ENCODE results near the gene CFAP99. TPM values are rescaled to one million over a fixed set of nuclear protein-coding genes. Genes with fewer than 3 reads are reported as not detected.

The CFAP99 gene
- polyA plus RNA-seq, 1 donor (not counting 4 experiments of a cell fraction or from before 2014, with no cell fraction given), result not detected

DNA sequence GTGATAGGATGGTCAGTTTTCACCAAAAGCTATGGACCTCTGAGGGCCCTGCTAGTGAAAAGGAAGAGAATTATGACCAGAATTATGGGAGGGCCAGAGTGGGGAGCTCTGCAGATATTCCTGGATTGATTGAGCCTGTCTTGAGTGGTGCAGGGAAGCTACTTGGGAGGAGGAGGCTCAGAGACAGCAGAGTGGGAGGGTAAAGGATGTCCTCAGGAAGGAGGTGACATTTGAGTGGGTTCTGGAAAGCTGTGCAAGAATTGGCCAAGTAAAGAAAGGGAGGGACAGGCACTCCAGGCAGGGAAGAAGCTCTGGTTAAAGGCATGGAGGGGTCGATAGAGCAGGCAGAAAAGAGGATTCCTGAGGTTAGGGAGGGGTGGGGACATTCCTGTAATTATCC is 74.2 kb downstream of the CFAP99 start:
- no peak for TF ChIP-seq EZH2 (IDR thresholded peaks at IDR 0.05; ENCODE audit: low read length)
- TF ChIP-seq CTCF (optimal IDR thresholded peaks at IDR 0.05 in 1 of 3, IDR thresholded peaks at IDR 0.05 in 1 of 3, conservative IDR thresholded peaks at IDR 0.05 in 1 of 3; ENCODE audit: extremely low read depth in 1 of 3, insufficient read depth in 2 of 3, low read length in 3 of 3), result no peak
- Histone ChIP-seq H3K4me1 (ENCODE audit: control insufficient read depth, extremely low read depth, insufficient read depth, low read length) (peaks cover 12% of the 10 kb centered on the region), H3K79me2 (ENCODE audit: control insufficient read depth, insufficient read depth, low read length) (peaks cover 68% of the 10 kb centered on the region), H3K9ac (ENCODE audit: control insufficient read depth, extremely low read depth, insufficient read depth, low read length) (no peak overlapping the region), H3K9me3 (ENCODE audit: control insufficient read depth, low read depth, low read length) (no peaks in the 10 kb centered on the region), H3K27me3 (ENCODE audit: control insufficient read depth, extremely low read depth, insufficient read depth, low read length) (no peaks in the 10 kb centered on the region), H3K27ac (ENCODE audit: control insufficient read depth, insufficient read depth, low read length) (no peak overlapping the region), H3K4me3 (ENCODE audit: control insufficient read depth in 2 of 3, extremely low read depth in 1 of 3, insufficient read depth in 2 of 3, low read depth in 1 of 3, low read length in 3 of 3) (no peak overlapping the region), H2AFZ (ENCODE audit: control insufficient read depth, low read length) (no peak overlapping the region), H3K4me2 (ENCODE audit: control insufficient read depth, extremely low read depth, insufficient read depth, low read depth, low read length) (no peak overlapping the region), H3K9me1 (ENCODE audit: control insufficient read depth, extremely low read depth, insufficient read depth, low read length) (no peaks in the 10 kb centered on the region), H3K36me3 (ENCODE audit: control insufficient read depth in 2 of 2, extremely low read depth in 1 of 2, insufficient read depth in 2 of 2, low read length in 2 of 2) (peaks cover 30 to 48% of the 10 kb centered on the region in 2 experiments), H4K20me1 (ENCODE audit: control insufficient read depth, extremely low read depth, insufficient read depth, low read length) (peaks cover 9% of the 10 kb centered on the region)
- dilution Hi-C loops (cut with MboI; ENCODE audit: extremely low pct_ligation_motif_present, low sequenced_read_pairs), result no loop called here
- DNase-seq (ENCODE audit: low read depth, low spot score), result no peak
- FAIRE-seq, result no peak

GRCh38 chr4:2494992-2495391 is 76.2 kb downstream of the CFAP99 start:
- Histone ChIP-seq H4K20me1 (ENCODE audit: control insufficient read depth, extremely low read depth, insufficient read depth, low read length) (no peaks in the 10 kb centered on the region), H2AFZ (ENCODE audit: control insufficient read depth, low read length) (no peak overlapping the region), H3K4me2 (ENCODE audit: control insufficient read depth, extremely low read depth, insufficient read depth, low read depth, low read length) (no peak overlapping the region), H3K9me1 (ENCODE audit: control insufficient read depth, extremely low read depth, insufficient read depth, low read length) (no peaks in the 10 kb centered on the region), H3K27me3 (ENCODE audit: control insufficient read depth, extremely low read depth, insufficient read depth, low read length) (no peaks in the 10 kb centered on the region), H3K79me2 (ENCODE audit: control insufficient read depth, insufficient read depth, low read length) (peaks cover 48% of the 10 kb centered on the region), H3K27ac (ENCODE audit: control insufficient read depth, insufficient read depth, low read length) (no peak overlapping the region), H3K4me1 (ENCODE audit: control insufficient read depth, extremely low read depth, insufficient read depth, low read length) (peaks cover 7% of the 10 kb centered on the region), H3K36me3 (ENCODE audit: control insufficient read depth in 2 of 2, extremely low read depth in 1 of 2, insufficient read depth in 2 of 2, low read length in 2 of 2) (peaks cover 30 to 37% of the 10 kb centered on the region in 2 experiments), H3K9ac (ENCODE audit: control insufficient read depth, extremely low read depth, insufficient read depth, low read length) (no peak overlapping the region), H3K4me3 (ENCODE audit: control insufficient read depth in 2 of 3, extremely low read depth in 1 of 3, insufficient read depth in 2 of 3, low read depth in 1 of 3, low read length in 3 of 3) (no peak overlapping the region), H3K9me3 (ENCODE audit: control insufficient read depth, low read depth, low read length) (no peaks in the 10 kb centered on the region)
- dilution Hi-C loops (cut with MboI; ENCODE audit: extremely low pct_ligation_motif_present, low sequenced_read_pairs), result no loop called here
- TF ChIP-seq CTCF (optimal IDR thresholded peaks at IDR 0.05 in 1 of 3, IDR thresholded peaks at IDR 0.05 in 1 of 3, conservative IDR thresholded peaks at IDR 0.05 in 1 of 3; ENCODE audit: extremely low read depth in 1 of 3, insufficient read depth in 2 of 3, low read length in 3 of 3) (no peak), EZH2 (IDR thresholded peaks at IDR 0.05; ENCODE audit: low read length) (no peak)
- DNase-seq (ENCODE audit: low read depth, low spot score) (no peak), FAIRE-seq (no peak)

Data from keratinocyte (primary cell).